ENCODE data around the gene STX10.

- TF ChIP-seq POLR2AphosphoS5 (IDR thresholded peaks at IDR 0.05): peak; percentile 97 to 98
- TF ChIP-seq POLR2A (IDR thresholded peaks at IDR 0.05; ENCODE audit: low read depth): peak; percentile 74
Measured at GRCh38 chr19:13154241-13154778, 4.1 kb upstream of the STX10 start.

Data from esophagus muscularis mucosa (tissue), 2 donors.